Stimulated activated CD4-positive, alpha-beta T cell treated with anti-CD3 and anti-CD28 coated beads, Interleukin-1b, Interleukin-23, amount 100 ng/mL, for 1 hour (primary cell): ENCODE results near the gene GPAT3.
"Not testable (repeated sequence)": the region's sequence is repeated elsewhere in the genome, so short reads cannot be mapped to it uniquely, and the experiment has no call there.

Experiments used
- DNase-seq, 2 donors: peaks; one replicate each; pipeline ENCODE4 v3.0.0-alpha.2; 2020; ENCODE audit warnings: low read depth in 2 of 2

Gene GPAT3

GRCh38 chr4:83552083-83552482, 16.2 kb downstream of the GPAT3 start:
- no peak for DNase-seq

- no peak for DNase-seq
Measured at GRCh38 chr4:83552924-83553323, 17.0 kb downstream of the GPAT3 start.

DNA sequence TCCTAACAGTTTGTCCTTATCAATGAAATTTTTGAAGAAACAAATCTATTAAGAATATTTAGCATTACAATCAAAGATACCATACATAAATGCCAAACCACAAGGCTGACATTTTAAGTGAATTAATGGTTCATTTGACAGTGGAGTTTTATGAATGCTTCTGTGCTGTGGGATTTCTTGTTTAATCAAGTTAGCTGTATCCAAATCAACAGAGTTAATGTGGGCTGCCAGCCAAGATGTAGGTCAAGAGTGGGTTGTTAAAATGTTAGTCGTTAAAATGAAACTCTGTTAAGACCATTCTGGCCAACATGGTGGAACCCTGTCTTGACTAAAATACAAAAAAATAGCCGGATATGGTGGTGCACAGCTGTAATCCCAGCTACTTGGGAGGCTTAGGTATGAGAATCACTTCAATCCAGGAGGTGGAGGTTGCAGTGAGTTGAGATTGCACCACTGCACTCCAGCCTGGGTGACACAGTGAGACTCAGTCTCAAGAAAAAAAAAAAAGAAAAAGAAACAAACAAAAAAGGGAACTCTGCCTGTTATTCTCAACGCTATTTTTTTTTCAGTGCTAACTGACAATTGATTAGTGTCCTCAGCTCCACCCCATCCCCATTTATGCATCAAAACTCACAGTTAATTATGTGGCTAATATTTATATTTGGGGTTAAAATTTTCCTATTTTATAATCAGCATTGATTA, 20.2 kb downstream of the GPAT3 start:
- no peak for DNase-seq

DNA sequence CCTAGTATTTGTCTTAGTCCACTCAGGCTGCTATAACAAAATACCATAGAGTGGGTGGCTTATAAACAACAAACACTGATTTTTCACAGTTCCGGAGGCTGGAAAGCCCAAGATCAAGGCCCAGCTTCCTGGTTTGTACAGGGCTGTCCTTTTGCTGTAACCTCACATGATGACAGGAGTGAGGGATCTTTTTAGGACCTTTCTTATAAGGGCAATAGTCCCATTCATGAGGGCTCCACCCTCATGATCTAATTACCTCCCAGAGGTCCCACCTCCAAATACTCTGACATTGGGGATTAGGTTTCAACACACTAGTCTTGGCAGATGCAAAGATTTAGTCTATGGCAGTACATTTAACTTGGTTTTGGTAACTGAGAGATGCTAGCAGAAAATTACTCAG, 20.9 kb downstream of the GPAT3 start:
- DNase-seq: no peak

- DNase-seq: no peak
Measured at GRCh38 chr4:83558059-83558653, 22.2 kb downstream of the GPAT3 start.

DNA sequence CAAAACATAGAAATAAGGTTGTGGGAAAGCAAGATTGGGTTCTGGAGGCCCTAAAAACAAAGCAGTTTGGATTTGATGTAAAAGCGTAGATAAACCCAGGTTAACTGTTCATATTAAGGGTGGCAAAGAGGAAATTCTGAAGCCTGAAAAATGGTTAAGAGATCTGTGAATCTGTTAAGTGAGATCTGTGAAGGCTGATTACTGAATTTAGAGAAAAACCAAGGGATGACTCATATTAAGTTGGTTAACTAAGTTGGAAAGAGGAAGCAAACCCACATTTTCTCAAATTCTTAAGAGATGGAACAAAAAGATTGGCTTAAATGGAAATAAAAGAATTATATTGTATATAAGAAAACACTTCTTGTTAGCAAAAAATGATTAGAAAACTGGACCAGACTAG, 22.8 kb downstream of the GPAT3 start:
- no peak for DNase-seq

- no peak for DNase-seq
Measured at GRCh38 chr4:83560523-83560922, 24.6 kb downstream of the GPAT3 start.

DNA sequence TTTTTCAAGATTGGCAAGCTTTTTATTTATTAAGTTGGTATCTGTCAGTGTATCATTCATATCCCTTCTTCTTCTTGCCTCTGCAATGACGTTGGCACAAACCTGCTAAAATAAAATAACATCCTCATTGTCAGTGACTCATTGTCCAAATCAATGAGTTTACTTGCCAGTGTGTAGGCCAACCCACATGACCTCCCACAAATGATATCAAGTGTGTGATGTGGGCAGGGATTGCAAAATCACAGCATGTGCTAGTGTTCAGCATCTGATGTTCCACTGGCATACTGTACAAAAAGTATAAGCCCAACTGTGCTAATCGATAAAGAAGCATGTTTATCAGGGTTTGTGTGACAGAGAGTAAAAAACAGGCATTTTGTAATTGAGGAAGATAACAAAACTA, 25.5 kb downstream of the GPAT3 start:
- DNase-seq: no peak

DNA sequence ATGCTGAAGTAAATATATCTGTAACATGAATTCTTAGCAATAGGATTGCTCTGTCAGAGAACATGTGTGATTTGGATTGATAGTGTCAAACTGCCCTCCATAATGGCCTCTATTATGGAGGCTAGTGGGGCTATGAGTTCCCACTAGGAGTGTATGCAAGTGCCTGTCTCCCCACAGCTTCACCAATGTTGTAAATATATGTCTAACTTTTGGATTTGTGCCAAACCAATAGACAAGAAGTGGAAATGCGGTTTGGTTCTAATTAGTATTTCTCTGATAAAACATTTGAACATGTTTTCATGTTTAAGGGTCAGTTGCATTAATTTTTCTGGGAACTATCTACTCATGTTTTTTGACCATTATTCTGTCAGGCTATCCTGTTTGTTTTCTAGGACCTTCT, 28.1 kb downstream of the GPAT3 start:
- no peak for DNase-seq

- no peak for DNase-seq
Measured at GRCh38 chr4:83568062-83568461, 32.2 kb downstream of the GPAT3 start.

- DNase-seq: no peak
Measured at GRCh38 chr4:83569429-83569828, 33.5 kb downstream of the GPAT3 start.

DNA sequence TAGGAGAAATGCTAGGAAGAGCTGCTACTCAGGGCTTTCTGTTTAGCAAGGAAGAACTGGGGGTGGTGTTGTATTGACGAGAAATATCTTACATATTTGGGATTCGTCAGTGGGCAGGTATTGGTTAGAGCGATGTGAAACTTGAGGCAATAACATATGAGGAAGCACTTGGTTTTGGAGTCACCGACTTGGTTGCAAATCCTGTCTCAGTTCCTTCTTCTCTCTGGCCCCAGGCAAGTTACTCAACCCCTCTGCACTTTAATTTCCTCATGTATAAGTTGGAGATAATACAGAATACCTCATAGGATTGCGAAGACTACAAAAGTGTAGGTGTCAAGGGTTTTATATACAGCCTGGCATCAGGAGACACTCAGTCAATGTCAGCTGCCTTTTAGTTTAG, 34.1 kb downstream of the GPAT3 start:
- DNase-seq: no peak

DNA sequence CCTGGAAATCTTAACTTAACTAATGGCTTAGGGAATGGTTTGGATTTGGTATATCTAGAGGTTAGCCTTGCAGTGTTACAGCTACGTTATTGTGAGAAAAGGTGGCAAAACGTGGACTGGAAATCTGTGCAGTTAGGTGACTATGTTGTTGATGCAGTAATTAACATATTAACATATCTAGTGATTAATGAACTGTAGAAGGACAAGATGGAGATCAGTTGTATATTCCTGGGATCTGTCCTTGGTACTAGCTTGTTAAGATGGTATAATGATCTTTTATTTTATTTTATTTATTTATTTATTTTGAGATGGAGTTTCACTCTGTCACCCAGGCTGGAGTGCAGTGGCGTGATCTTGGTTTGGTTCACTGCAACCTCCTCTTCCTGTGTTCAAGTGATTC, 36.9 kb downstream of the GPAT3 start:
- DNase-seq: no peak

GRCh38 chr4:83574247-83574646, 38.3 kb downstream of the GPAT3 start:
- no peak for DNase-seq

- DNase-seq: not testable (repeated sequence)
Measured at GRCh38 chr4:83576237-83576636, 40.3 kb downstream of the GPAT3 start.

GRCh38 chr4:83581411-83582288, 45.7 kb downstream of the GPAT3 start:
- DNase-seq: no peak

- no peak for DNase-seq
Measured at GRCh38 chr4:83582289-83582785, 46.4 kb downstream of the GPAT3 start.

- DNase-seq: no peak
Measured at GRCh38 chr4:83585982-83586508, 50.1 kb downstream of the GPAT3 start.

GRCh38 chr4:83589279-83589678, 53.4 kb downstream of the GPAT3 start:
- DNase-seq: no peak

- DNase-seq: no peak
Measured at GRCh38 chr4:83591056-83591455, 55.1 kb downstream of the GPAT3 start.

GRCh38 chr4:83591730-83592129, 55.8 kb downstream of the GPAT3 start:
- no peak for DNase-seq

GRCh38 chr4:83599183-83599582, 63.3 kb downstream of the GPAT3 start:
- no peak for DNase-seq
